GM23338 (cell line): ENCODE data around the gene PRM3.

Source experiments
- CTCF ChIP-seq, 2 experiments: fragments of 200-600 bp in 1 of 2; sonication (generic) in 1 of 2; conservative IDR thresholded peaks; 2 replicates each; pipeline versions ENCODE4 v1.5.1 to v1.6.1; 2016 to 2017; ENCODE audit warnings: antibody characterized with exemption in 2 of 2, low read depth in 2 of 2, mild to moderate bottlenecking in 2 of 2, moderate library complexity in 1 of 2
- EZH2 ChIP-seq: fragments of 200-600 bp; sonication (generic); IDR thresholded peaks from one replicate; pipeline ENCODE4 v1.8.0; 2017; ENCODE audit warnings: antibody characterized with exemption, mild to moderate bottlenecking, low read depth; ENCODE audit not compliant: unreplicated experiment
- EZH2phosphoT487 ChIP-seq: fragments of 200-600 bp; sonication (generic); IDR thresholded peaks from one replicate; pipeline ENCODE4 v1.8.1; 2018; ENCODE audit warnings: antibody characterized with exemption; ENCODE audit not compliant: unreplicated experiment
- POLR2AphosphoS5 ChIP-seq: IDR thresholded peaks from 2 replicates; pipeline ENCODE4 v1.6.1; 2016; ENCODE audit warnings: antibody characterized with exemption, low read depth
- REST ChIP-seq: IDR thresholded peaks from one replicate; pipeline ENCODE4 v1.6.1; 2018; ENCODE audit warnings: antibody characterized with exemption; ENCODE audit not compliant: unreplicated experiment

GRCh38 chr16:11245222-11245737 is 28.1 kb downstream of the PRM3 start:
- no peak for TF ChIP-seq CTCF (conservative IDR thresholded peaks at IDR 0.05; ENCODE audit: low read depth in 2 of 2)
- no peak for TF ChIP-seq EZH2phosphoT487
- no peak for TF ChIP-seq POLR2AphosphoS5
- TF ChIP-seq REST, result no peak
- TF ChIP-seq EZH2, result no peak
